Neural crest cell (in vitro differentiated cells): ENCODE measurements around the gene ZNF532. TPM values are rescaled to one million over a fixed set of nuclear protein-coding genes. Genes with fewer than 3 reads are reported as not detected.

ENCODE experiments used
- DNase-seq: peaks from one replicate; pipeline ENCODE4 v3.0.0; 2021; ENCODE audit warnings: low read depth, mixed read lengths, low spot score
- H3K27ac Mint-ChIP-seq: one replicate; pipeline ENCODE4 v1.8.0; 2021; ENCODE audit warnings: mild to moderate bottlenecking, mixed read lengths; ENCODE audit not compliant: unreplicated experiment
- H3K27me3 Mint-ChIP-seq: 2 replicates; pipeline ENCODE4 v1.8.0; 2021; ENCODE audit warnings: low read depth, mild to moderate bottlenecking, mixed read lengths
- H3K36me3 Mint-ChIP-seq: 2 replicates; pipeline ENCODE4 v1.8.0; 2021; ENCODE audit warnings: low read depth, mild to moderate bottlenecking, mixed read lengths
- H3K4me1 Mint-ChIP-seq: 2 replicates; pipeline ENCODE4 v1.8.0; 2021; ENCODE audit warnings: mixed read lengths
- H3K4me3 Mint-ChIP-seq: one replicate; pipeline ENCODE4 v1.8.0; 2021; ENCODE audit warnings: mild to moderate bottlenecking, mixed read lengths
- H3K9me3 Mint-ChIP-seq: 2 replicates; pipeline ENCODE4 v1.8.0; 2021; ENCODE audit warnings: mixed read lengths
- CTCF ChIP-seq: fragments of 200-600 bp; sonication (generic); conservative IDR thresholded peaks from 2 replicates; pipeline ENCODE4 v1.5.0; 2021; ENCODE audit warnings: antibody characterized with exemption, mild to moderate bottlenecking
- total RNA-seq: library from RNA; stranded (reverse); gene quantifications from 2 replicates; pipeline ENCODE4 v1.2.1, GENCODE V29; 2021

The ZNF532 gene
- total RNA-seq, 1 donor from 2014 or later: 171 TPM

DNA sequence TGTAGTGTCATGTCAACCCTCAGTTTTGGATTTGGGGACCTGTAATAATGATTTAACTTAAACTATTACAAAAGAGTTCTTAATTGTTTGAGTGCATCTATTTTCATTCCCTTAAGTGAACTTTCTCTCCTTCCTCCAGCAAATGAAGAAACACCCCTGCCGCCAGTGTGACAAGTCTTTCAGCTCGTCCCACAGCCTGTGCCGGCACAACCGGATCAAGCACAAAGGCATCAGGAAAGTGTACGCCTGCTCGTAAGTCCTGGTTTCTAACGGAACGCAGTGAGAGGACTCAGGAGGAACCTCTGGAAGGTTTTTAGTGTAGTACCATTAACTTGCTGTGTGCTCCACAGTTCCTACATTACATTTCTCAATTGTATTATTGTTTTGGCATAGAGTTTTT lies 114.2 kb downstream of the ZNF532 start:
- Mint-ChIP-seq H3K9me3 (no peaks in the 10 kb centered on the region), H3K36me3 (peaks cover 27% of the 10 kb centered on the region), H3K27ac (no peak overlapping the region), H3K27me3 (no peaks in the 10 kb centered on the region), H3K4me3 (no peak overlapping the region), H3K4me1 (peaks cover 15% of the 10 kb centered on the region)
- TF ChIP-seq CTCF: no peak
- no peak for DNase-seq

DNA sequence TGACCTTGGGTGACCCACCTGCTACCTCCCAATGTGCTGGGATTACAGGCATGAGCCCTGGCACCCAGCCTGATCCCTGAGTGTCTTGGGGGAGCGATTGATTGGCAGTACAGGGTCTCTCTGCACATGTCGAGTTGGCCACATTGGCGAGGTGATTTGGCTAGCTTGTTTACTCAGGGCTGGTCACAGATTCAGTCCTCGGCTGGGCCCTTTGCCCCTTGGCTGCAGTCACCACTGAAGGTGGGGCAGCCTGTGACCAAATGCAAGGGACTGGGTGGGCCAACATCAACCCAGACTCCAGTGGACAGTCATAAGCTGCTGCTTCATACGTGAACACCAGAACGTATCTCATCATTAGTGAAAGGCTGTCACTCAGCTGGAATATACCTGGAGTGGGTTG lies 114.9 kb downstream of the ZNF532 start:
- H3K9me3 Mint-ChIP-seq: no peaks in the 10 kb centered on the region
- no peak overlapping the region for H3K27ac Mint-ChIP-seq
- no peak for DNase-seq
- H3K36me3 Mint-ChIP-seq: peaks cover 30% of the 10 kb centered on the region
- TF ChIP-seq CTCF: no peak
- no peaks in the 10 kb centered on the region for H3K27me3 Mint-ChIP-seq
- H3K4me3 Mint-ChIP-seq: no peak overlapping the region
- H3K4me1 Mint-ChIP-seq: peaks cover 15% of the 10 kb centered on the region

GRCh38 chr18:58980991-58981390 lies 116.3 kb downstream of the ZNF532 start:
- no peak overlapping the region for H3K4me3 Mint-ChIP-seq
- H3K36me3 Mint-ChIP-seq: peaks cover 33% of the 10 kb centered on the region
- H3K4me1 Mint-ChIP-seq: peaks cover 11% of the 10 kb centered on the region
- no peaks in the 10 kb centered on the region for H3K9me3 Mint-ChIP-seq
- H3K27ac Mint-ChIP-seq: no peak overlapping the region
- H3K27me3 Mint-ChIP-seq: no peaks in the 10 kb centered on the region
- DNase-seq: no peak
- no peak for TF ChIP-seq CTCF

DNA sequence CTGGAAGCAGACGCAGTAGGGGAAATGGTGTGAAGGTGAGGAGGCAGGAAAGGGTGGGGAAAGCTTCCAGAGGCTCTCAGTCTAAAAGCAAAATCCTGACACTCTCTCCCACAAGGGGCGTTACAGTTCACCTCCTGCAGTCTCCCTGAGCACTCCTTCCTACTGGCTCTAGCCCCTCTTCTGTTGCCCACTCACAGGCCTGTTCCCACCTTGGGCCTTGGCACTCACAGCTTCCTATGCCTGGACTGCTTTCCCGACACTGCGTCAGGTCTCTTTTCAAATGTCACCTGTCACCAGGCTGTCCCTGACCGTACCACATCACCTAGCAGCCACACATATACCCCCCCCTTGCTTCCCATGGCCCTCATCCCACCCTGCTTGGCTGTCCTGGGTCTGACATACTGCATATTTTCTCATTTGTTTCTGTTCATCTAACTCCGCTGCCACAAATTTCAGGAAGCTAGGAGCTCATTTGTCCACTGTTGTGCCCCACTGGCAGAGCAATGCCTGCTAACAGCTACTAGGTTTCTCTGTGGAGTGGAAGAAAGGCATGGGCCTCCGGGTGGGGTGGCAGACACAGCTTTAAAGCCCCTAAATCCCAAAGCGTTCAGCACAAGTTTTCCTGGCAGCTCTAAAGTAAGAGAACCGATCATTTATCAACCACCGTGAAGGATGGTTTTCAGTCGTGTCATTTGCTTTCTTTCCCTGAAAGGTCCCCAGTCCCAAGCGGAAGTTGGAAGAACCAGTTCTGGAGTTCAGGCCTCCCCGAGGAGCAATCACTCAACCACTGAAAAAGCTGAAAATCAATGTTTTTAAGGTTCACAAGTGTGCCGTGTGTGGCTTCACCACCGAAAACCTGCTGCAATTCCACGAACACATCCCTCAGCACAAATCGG lies 118.8 kb downstream of the ZNF532 start:
- H3K9me3 Mint-ChIP-seq: peaks cover 4% of the 10 kb centered on the region
- DNase-seq: no peak
- no peak overlapping the region for H3K4me3 Mint-ChIP-seq
- peaks cover 40% of the 10 kb centered on the region for H3K36me3 Mint-ChIP-seq
- H3K27me3 Mint-ChIP-seq: no peaks in the 10 kb centered on the region
- H3K4me1 Mint-ChIP-seq: peaks cover 11% of the 10 kb centered on the region
- TF ChIP-seq CTCF: no peak
- peak overlapping the region; percentile 75 for H3K27ac Mint-ChIP-seq

DNA sequence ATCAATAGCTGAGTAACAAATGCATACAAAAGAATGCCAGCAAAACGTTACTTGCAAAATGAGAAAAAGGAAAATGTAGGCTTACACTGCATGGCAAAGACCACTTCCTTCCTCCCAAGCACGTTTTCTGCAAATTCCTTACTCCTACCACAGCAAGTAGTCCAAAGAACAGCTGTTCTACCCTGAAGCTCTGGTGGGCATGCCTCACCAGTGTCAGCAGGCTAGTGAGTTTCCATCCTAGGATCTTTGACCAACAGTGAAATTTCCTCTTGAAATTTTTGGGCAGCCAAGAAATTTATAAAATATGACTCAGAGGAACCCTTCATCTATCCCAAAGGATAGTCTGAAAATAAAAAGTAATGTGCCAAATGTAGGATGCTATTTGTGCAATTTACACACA lies 123.9 kb downstream of the ZNF532 start:
- no peak overlapping the region for H3K4me3 Mint-ChIP-seq
- TF ChIP-seq CTCF: no peak
- peaks cover 26% of the 10 kb centered on the region for H3K36me3 Mint-ChIP-seq
- H3K9me3 Mint-ChIP-seq: peaks cover 17% of the 10 kb centered on the region
- DNase-seq: no peak
- H3K27ac Mint-ChIP-seq: no peak overlapping the region
- H3K4me1 Mint-ChIP-seq: peaks cover 3% of the 10 kb centered on the region
- no peaks in the 10 kb centered on the region for H3K27me3 Mint-ChIP-seq
